ENCODE results near the gene SPSB1.
A peak's percentile ranks its signal among the peaks of the same experiment; 100 is the strongest.
"Not testable (repeated sequence)": the region's sequence is repeated elsewhere in the genome, so short reads cannot be mapped to it uniquely, and the experiment has no call there.

The SPSB1 gene

DNA sequence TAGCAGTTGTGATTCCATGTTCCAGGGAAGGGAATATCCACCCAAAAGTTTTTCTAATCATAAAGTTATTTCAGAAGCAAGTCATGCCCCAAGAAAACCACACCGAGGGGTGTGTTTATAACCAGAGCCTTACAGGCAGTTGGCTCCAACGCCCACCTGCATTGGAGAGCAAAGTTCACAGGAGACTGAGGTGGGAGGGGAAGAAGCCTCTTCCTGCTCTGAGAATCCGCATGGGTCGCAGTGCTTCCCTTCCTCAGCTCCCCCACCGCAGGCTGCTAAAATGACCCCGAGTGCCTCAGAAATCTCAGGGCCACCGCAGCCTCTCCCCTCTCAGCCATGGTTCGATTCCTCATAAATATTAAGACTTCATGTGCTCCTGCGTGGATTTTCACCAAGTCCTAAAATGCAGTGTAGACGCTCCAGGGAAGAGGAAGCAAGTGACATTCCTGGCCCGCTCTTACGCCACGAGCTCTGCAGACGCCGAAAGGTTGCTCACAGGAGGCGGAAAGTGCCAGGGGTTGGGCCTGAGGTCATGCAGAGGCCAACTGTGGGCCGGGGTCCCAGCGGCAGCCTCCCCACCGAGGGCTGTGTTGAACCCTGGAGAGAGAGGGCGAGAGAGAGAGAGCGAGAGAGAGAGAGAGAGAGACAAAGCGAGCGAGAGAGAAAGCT lies 13.4 kb upstream of the SPSB1 start:
- no peak for DNase-seq (ENCODE audit: low read depth)

DNA sequence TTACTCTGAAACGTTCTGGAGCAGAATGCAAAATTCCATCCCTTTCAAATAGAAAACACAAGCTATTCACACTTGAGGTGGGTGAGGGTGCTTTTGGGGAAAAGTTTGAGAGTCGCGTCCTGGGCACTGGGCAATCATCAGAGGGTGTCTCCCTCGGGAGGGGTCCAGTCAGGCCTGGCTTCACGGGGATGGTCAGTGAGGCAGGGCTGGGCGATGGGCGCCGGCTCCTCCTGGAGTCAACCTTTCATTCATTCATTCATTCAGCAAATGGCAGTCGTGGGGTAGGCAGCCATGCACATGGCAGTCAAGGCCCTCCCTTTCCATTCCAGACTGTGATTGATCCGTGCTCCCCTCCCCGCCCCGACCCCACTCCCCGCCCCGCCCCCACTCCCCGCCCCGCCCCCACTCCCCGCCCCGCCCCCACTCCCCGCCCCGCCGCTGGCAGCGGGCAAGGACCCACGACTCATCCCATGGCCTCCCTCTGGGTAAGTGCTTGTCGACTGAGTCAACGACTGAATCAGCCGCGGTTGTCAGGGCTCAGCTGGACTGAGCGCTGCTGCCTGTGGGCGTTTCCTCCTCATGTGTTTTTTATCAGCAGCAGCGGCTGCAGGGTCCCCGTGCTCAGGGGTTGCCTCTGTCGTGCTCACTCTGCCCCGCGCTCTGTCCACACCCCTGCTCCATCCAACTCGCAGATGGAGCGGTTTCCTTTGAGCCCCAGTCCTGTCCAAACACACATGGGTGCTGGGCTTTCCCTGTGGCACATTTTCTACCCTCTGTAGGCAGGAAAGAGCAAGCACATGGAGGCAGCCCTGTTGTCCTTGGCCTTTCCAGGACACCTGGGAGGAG lies 12.5 kb upstream of the SPSB1 start:
- DNase-seq (ENCODE audit: low read depth) = peak; percentile 92

DNA sequence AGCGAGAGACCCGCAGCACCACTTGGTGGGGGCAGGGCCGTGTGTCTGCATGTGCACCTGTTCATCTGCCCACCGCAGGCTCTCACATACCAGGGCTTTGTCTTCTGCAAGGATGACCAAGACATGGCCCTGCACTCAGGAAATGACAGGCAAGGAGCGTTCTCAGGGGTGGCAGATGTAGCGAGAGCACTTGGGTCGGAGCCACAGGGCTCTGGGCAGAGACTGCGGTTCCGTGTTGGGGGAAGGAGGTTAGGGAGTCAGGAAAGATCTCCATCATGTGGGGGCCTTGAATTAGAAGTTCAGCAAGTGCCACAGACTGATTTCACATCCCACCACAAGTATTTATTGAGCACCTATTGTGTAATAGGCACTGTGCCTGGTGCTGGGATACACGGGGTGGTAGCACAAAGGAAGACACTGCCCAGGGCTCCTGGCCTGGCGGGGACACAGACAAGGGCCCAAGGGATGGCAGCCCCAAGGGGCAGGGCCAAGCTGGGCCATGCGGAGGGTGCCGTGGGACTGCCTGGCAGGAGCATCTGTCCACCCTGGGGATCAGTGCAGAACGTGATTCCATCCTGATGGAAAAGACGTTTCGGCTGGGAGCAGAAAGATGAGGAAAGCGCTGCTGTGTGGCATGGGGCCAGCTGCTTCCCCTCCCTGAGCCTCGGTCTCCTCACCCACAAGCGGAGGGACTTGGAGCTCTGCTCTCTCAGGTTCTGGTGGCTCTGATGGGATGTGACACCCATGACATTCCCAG lies 11.4 kb upstream of the SPSB1 start:
- DNase-seq (ENCODE audit: low read depth) = no peak

DNA sequence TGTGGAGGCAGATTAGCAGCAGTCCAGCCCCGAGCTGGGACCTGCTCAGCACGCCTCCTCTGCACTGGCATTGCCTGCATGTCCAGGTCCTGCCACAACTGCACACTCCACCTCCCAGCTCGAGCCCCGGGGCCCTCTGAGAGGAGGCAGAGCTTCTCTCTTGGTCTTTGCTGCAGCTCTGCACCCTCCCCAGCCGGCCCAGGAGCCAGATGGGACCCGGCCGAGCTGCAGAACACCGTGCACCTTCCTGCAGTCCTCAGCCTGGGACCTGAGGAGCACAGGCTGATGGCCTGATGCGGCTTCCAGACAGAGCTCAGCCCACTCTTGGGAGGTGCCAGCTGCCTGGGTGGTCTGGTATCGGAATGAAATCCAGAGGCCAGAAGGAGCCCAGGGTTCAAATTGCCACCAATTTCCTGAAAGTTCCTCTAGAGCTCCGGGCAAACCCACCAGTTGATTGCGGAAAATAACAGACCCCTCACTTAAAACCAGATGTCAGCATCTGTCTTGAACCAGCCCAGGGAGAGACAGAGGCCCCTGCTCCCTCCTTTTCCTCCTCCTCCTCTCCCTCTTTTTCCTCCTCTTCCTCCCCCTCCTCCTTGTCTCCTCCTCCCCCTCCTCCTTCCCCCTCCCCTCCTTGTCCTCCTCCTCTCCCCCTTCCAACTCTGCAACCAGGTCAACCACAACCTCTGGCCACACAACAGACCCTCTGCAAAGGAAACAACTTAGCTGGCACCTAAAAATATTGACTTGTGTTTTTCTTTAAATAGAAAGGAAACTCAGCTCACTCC lies 10.6 kb upstream of the SPSB1 start:
- no peak for DNase-seq (ENCODE audit: low read depth)

DNA sequence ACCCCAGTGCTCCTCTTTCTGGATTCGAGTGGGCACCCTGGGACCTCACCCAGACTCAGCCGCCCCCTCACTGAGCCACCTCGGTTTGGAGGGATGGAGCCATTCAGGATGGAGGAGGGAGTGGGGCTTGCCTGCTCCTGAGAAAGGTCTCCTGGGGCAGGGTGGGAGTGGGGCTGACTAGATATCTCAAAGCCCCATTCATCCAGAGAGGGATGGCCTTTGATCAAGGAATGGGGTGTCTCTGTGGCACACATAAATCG lies 10.1 kb upstream of the SPSB1 start:
- no peak for DNase-seq (ENCODE audit: low read depth)

DNA sequence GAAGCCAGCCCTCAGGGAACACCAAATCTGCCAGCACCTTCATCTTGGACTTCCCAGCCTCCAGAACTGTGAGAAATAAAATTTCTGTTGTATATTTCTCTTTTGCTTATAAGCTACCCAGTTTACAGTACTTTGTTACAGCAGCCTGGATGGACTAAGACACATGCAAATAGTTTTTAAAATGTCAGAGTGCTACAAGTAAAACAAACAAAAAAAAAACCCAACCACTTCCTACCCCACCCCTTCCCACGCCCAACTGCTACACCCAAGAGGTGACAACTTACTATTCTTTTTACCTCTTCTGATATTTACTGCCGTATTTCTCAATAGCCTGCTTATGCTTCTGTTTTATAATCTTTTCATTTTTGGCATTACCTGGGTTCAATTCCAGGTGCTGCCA lies 8.6 kb upstream of the SPSB1 start:
- no peak for DNase-seq (ENCODE audit: low read depth)

DNA sequence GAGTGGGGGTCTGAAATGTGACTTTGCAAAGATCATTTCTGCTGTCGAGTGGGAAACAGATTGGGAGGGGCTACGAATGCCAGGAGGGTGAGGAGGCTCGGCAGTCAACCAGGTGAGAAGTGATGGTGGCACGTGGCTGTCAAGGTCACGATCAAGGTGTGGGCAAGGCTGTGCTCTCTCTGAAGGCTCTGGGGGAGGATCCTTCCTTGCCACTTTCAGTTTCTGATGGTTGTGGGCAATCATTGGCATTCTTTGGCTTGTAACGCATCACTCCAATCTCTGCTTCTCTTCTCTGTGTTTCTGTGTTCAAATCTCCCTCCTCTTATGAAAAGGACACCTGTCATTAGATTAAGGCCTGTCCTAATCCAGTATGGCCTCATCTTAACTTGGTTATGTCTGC lies 6.1 kb upstream of the SPSB1 start:
- no peak for DNase-seq (ENCODE audit: low read depth)

DNA sequence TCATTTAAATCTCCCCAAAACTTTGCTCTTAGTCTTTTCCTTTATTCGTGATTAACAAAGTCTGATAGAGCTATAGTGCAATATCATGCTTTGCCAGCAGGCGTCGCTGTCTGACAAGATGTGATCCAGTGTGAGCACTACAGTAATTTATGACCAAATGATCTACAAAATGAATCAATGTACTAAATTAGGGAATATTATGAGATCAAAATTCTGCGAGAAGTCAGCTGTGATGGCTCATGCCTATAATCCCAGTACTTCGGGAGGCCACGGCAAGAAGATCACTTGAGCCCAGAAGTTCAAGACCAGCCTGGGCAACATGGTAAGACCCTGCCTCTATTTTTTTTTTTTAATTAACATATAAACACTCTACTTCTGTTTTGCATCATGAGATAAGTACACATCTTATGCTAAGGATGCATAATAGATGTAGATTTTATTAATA lies 3.6 kb upstream of the SPSB1 start:
- DNase-seq (ENCODE audit: low read depth) = no peak

DNA sequence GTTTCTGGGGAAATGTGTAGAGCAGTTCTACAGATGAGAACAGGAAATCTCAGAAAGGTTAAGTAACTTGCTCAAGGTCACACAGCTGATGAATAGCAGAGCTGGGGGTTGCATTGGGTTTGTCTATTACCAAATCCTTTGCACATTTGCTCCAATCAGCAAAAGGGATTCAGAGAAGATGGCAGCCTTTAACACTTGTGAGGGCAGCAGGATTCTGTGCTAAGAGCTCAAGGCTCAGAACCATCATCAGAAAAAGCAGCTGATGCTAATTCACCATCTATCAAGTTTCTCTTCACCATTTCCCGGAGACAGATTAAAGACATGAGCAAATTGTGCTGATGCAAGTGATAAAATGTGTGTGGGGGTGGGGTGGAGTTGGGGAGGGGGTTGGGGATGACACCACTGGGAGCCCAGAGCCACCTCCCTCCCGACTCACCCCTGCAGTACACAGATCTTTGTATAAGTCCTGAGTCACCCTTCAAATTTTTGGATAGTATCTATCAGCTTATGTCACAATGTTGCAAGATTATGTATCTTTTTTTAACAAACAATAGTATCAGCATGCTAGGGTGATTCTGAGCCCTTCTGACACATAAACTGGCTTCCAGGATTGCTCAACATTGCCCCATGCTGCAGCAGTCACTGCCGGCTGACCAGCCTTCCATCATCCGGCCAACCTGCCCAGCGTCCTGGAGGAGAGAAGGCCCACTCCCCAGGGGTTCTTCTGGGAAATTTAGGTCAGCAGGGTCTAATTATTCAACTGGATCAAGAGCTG lies 2.8 kb upstream of the SPSB1 start:
- peak; percentile 93 for DNase-seq (ENCODE audit: low read depth)

DNA sequence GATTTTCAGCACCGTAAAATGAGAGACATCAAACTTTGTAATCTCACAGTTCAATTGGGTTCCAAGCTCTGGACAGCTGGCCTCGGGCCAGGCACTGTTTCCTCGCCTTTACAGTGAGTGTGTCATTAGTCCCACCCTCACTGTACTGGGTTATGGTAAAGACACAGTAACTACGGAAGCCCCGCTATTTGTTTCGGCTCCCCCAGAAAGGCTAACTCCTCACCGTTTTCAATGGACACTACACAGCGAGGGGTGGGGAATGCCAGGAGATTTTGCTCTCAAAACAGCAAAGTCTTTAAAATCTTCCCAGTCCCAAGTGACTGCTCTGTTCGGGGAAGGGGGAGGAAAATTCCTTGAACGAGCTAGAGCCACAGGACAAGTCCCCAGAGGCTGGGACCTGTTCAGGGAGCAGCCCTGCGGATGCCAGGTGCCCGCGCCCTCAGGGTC lies 757 bp upstream of the SPSB1 start:
- no peak for DNase-seq (ENCODE audit: low read depth)

DNA sequence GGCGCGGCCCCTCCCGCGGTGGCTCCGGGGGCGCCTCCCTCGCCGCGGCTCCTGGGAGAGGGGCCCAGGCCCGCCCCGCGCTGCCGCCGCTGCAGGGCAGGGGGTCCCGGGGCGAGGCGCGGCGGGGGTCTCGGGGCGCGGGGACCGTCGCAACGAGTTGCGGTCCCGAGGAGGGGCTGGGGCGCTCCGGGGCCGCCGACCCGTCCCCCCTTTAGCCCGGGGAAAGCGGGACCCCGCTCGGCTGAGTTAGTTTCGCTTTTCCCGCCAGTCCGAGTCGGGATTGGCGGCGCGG lies 493 bp downstream of the SPSB1 start:
- DNase-seq (ENCODE audit: low read depth) = no peak

DNA sequence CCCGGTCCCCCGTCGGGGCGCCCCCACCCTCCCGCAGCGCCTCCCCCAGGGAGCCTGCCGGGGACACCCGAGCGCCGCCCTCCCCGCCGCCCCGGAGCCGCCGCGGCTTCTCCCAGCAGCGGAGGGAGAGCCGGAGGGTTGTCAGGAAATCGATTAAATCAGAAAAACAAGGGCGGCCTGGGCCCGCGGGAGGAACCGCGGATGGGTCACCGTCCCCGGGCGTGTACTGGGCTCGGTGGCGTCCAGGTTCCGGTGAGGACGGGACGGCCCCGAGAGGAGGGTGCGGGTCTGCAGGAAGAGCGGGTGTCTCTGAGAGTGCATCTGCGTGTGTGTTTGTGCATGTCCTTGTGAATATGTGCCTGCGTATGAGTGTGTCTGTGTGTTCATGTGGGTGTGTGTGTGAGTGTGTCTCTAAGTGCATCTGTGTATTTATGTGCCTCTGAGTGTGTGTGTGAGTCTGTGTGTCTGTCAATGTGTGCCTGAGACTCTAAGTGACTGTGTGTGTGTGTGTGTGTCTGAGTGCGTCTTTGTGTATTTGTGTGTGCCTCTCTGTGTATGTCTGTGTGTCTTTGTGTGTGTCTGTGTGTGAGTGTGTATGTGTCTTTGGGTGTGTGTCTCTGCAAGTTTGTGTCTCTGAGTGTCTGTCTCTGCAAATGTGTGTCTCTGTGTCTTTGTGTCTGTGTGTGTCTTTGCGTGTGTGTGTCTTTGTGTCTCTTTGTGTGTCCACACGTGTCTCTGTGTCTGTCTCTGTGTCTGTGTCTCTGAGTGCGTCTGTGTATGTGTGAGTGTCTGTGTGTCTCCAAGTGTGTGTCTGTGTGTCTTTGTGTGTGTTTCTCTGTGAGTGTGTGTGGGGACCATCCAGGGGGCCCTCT lies 1.1 kb downstream of the SPSB1 start:
- no peak for DNase-seq (ENCODE audit: low read depth)

DNA sequence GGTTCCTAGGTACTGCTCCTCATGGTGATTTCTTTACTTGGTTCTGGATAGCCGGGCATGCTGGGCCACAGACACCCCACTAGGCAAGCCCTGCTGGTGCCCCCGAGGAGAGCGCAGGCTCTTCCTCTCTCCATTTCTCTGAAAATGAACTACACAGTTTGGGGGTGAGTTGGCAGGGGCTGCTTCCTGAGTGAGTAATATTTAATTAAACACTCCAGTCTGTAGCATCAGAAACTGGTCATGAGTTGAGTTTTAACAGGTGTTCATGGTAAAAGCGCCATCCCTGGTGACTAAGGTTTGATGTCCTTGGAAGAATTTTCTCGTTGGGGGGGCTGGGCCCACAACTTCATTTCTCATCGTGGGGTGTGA lies 1.7 kb downstream of the SPSB1 start:
- DNase-seq (ENCODE audit: low read depth) = no peak

DNA sequence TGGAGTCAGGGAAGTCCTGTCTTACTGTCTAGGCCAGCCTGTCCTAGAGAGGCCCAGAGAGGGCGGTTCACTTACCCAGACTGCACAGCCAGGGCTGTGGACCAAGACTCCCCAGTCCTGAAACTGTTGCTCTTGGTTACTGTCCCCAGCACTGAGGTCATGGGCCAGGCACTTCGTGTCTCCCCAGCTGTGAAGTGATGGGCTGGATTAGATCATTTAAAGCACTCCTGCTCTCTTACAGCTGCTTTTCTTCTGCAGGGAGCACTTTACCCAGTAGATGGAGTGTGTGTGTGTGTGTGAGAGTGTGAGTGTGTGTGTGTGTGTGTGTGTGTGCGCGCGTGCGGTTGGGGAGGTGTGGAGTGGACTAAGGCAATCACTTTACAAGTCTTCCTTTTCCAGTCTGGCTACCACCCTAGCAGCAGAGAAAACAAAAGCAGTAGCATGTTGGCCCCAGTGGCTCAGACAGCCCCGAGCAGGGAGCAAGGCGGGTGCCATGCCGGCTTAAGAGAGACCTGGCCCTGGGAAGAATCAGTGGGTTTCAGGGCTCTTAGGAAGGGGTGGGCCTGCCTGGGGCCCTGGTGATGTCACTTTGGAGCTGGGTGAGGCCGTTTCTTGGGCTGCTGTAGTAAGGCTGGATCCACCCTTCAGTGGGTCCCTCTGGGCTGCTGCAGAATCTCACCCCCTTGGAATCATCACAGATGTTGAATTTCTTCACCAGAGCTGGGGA lies 2.4 kb downstream of the SPSB1 start:
- no peak for DNase-seq (ENCODE audit: low read depth)

DNA sequence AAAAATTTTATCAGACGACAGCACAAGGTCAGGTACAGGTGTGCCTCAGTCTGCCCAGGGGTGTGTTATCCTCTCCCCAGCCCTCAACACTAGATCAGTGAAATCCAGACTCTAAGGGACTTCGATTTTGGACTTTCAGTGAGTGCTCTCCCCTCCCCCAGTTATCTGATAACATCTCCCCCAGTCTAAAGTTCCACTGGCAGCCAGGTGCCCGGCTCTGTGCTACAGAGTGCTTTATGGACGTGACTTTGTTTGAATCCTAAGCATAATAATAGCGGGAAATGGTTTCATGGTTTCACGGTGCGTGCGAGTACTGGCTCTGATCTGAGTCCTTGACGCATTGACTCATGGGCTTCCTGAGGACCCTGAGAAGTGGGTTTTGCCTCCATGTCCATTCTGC lies 3.2 kb downstream of the SPSB1 start:
- no peak for DNase-seq (ENCODE audit: low read depth)

DNA sequence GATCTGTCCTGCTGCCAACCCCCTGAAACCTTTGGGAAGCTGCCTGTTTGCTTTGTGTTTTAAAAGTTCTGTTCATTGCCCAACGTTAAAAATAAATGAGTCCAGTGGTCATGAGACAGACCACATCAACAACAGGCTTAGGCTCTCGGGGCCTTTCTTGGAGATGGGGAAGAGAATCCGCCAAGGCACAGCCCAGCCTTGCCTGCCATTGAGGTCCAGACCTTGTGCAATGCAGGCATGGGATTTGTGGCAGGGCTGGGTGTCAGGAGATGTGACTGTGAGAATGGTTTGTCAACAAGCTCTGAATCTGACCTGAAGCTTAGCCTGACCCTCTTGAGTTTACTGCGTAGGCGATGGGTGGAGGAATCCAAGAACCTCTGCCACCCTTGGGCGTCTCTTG lies 4.2 kb downstream of the SPSB1 start:
- DNase-seq (ENCODE audit: low read depth) = no peak

DNA sequence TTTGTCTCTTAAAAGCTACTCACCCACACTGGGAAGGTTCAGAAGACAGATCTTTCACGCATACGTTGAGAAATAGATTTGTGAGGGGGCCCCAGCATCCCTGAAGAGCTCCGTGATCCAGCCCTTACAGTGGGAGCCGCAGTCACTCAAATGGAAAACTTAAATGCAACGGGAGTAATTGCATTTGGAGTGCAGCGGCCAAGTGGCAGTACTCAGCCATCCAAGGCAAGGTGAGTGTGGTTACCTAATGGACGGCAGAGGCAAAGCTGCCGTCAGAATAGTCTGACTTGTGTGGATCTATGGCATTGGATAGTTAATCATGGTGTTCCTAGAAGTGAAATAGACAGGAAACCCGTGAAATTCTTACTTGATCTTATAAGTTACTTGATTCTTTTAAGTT lies 5.1 kb downstream of the SPSB1 start:
- DNase-seq (ENCODE audit: low read depth) = no peak

DNA sequence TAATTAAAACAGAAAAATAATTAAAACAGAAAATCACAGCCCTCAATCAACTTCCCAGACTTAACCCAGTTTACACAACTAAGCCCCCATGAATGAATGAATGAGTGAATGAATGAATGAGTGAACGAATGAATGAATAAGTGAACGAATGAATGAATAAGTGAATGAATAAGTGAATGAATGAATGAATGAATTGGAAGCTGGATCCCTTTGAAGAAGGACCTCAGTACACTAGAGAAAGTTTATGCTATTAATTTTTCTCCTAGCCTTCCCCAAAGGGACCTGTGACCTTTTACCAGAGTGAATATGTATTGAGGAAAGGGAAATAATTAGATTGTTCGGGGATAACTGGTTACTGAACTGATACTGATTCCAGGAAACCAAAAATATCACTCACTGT lies 5.6 kb downstream of the SPSB1 start:
- no peak for DNase-seq (ENCODE audit: low read depth)

DNA sequence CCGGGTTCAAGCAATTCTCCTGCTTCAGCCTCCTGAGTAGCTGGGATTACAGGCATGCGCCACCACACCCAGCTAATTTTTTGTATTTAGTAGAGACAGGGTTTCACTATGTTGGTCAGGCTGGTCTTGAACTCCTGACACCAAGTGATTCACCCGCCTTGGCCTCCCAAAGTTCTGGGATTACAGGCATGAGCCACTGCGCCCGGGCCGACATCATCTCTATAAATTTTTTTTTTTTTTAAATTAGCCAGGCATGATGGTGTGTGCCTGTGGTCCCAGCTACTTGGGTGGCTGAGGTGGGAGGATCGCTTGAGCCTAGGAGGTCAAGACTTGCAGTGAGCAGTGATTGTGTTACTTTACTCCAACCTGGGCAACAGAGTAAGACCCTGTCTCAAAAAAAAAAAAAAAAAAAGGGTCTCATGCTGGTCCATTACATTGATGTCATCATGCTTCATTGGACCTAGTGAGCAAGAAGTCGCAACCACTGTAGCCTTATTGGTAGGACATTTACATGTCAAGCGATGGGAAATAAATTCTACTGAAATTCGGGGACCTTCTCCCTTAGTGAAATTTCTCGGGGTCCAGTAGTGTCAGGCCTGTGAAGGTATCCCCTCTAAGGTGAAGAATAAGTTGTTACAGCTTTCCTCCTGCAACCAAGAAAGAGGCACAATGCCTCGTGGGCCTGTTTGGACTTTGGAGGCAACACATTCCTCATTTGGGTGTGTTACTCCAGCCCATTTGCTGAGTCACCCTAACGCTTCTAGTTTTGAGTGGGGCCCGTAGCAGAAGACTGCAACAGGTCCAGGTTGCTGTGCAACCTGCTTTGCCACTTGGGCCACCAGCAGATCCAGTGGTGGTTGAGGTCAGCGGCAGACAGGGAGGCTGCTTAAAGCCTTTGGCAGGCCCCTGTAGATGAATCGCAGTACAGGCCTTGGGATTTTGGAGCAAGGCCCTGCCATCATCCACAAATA lies 7.2 kb downstream of the SPSB1 start:
- DNase-seq (ENCODE audit: low read depth) = not testable (repeated sequence)
